GM18907 (cell line): ENCODE data around the gene RANBP9.
A peak's percentile ranks its signal among the peaks of the same experiment; 100 is the strongest.

Experiments used
- ATAC-seq: cut with Tn5 transposase; IDR thresholded peaks from one replicate; pipeline ENCODE4 v1.9.1; 2021; ENCODE audit warnings: mild to moderate bottlenecking, moderate library complexity; ENCODE audit not compliant: unreplicated experiment

The RANBP9 gene

GRCh38 chr6:13711324-13711732 is 307 bp downstream of the RANBP9 start:
- ATAC-seq, result peak; percentile 64

GRCh38 chr6:13710552-13711323 is 897 bp downstream of the RANBP9 start:
- peak; percentile 19 for ATAC-seq

- no peak for ATAC-seq
Observed at GRCh38 chr6:13709689-13710551, 1.7 kb downstream of the RANBP9 start.

- ATAC-seq, result no peak
Observed at GRCh38 chr6:13708736-13709135, 2.9 kb downstream of the RANBP9 start.

GRCh38 chr6:13703496-13703895 is 8.1 kb downstream of the RANBP9 start:
- no peak for ATAC-seq

GRCh38 chr6:13702809-13703302 is 8.8 kb downstream of the RANBP9 start:
- no peak for ATAC-seq

- no peak for ATAC-seq
Observed at GRCh38 chr6:13700232-13700631, 11.4 kb downstream of the RANBP9 start.

GRCh38 chr6:13698715-13699114 is 12.9 kb downstream of the RANBP9 start:
- no peak for ATAC-seq

- no peak for ATAC-seq
Observed at GRCh38 chr6:13697857-13698256, 13.8 kb downstream of the RANBP9 start.

GRCh38 chr6:13696226-13696625 is 15.4 kb downstream of the RANBP9 start:
- no peak for ATAC-seq

- ATAC-seq, result no peak
Observed at GRCh38 chr6:13695252-13695651, 16.4 kb downstream of the RANBP9 start.

- ATAC-seq, result no peak
Observed at GRCh38 chr6:13694562-13694961, 17.1 kb downstream of the RANBP9 start.

- ATAC-seq, result no peak
Observed at GRCh38 chr6:13689511-13690256, 22.0 kb downstream of the RANBP9 start.

- ATAC-seq, result no peak
Observed at GRCh38 chr6:13688692-13689196, 22.9 kb downstream of the RANBP9 start.

- ATAC-seq, result no peak
Observed at GRCh38 chr6:13687917-13688351, 23.7 kb downstream of the RANBP9 start.

- no peak for ATAC-seq
Observed at GRCh38 chr6:13684855-13685254, 26.8 kb downstream of the RANBP9 start.

GRCh38 chr6:13683038-13683437 is 28.6 kb downstream of the RANBP9 start:
- no peak for ATAC-seq

- no peak for ATAC-seq
Observed at GRCh38 chr6:13682346-13682745, 29.3 kb downstream of the RANBP9 start.

- ATAC-seq, result peak; percentile 49
Observed at GRCh38 chr6:13681305-13682061, 30.2 kb downstream of the RANBP9 start.

GRCh38 chr6:13680448-13680968 is 31.1 kb downstream of the RANBP9 start:
- ATAC-seq, result no peak
